K562 (cell line): Measurements from ENCODE around the gene BAIAP2. TPM values are rescaled to one million over a fixed set of nuclear protein-coding genes. Genes with fewer than 3 reads are reported as not detected.
A peak's percentile ranks its signal among the peaks of the same experiment; 100 is the strongest.

ENCODE experiments used
- ATAC-seq: fragments of 200-7000 bp; cut with Tn5 transposase; 3 replicates; pipeline ENCODE4 v1.9.1; 2020; ENCODE audit warnings: moderate library complexity
- BruUV-seq: library from RNA; stranded (reverse); fragments of 400-500 nt; replicated peaks from 2 replicates; lab custom pipeline; 2021; lab: Mats Ljungman, UMichigan
- CTCF ChIA-PET: fragments of 300-600 bp; formaldehyde crosslinking; extraction: SDS; loops from one replicate; lab custom pipeline; 2021; ENCODE audit warnings: low intra/inter-chr PET ratio; lab: Yijun Ruan, JAX
- POLR2A ChIA-PET: fragments of 300-600, 350-650 bp; sonication (Branson Sonifier 250); formaldehyde crosslinking; extraction: SDS; loops from one replicate; lab custom pipeline; 2021; ENCODE audit warnings: antibody characterized with exemption, inconsistent platforms; lab: Yijun Ruan, JAX
- DNase-seq, 4 experiments: peaks; one replicate each; pipeline versions ENCODE4 v3.0.0 to v3.0.0-alpha.2; 2011 to 2018; ENCODE audit warnings: low spot score in 3 of 4, mixed read lengths in 3 of 4; ENCODE audit errors: extremely low read depth in 1 of 4
- FAIRE-seq: peaks from 2 replicates; lab custom pipeline; 2011; peaks lifted over from hg19 to GRCh38; lab: Jason Lieb, UNC
- H2AFZ ChIP-seq: 2 replicates; pipeline ENCODE4 v1.6.0; 2011; ENCODE audit warnings: low read depth, low read length, control low read depth, inconsistent platforms
- H3K27ac ChIP-seq: fragments of 200-600 bp; 3 replicates; pipeline ENCODE4 v1.8.0; 2011; ENCODE audit warnings: low read depth, mild to moderate bottlenecking, control low read depth, inconsistent platforms, low read length, moderate library complexity, mixed read lengths; ENCODE audit errors: extremely low read depth
- H3K27me3 ChIP-seq, 2 experiments: fragments of 300-600 bp in 1 of 2; 2 replicates in 1 of 2; 3 replicates in 1 of 2; pipeline versions ENCODE4 v1.6.0 to v1.8.0; 2011; ENCODE audit warnings: inconsistent platforms in 2 of 2, low read length in 2 of 2, mild to moderate bottlenecking in 1 of 2, mixed read lengths in 1 of 2, moderate library complexity in 1 of 2; ENCODE audit not compliant: control insufficient read depth in 2 of 2, insufficient read depth in 2 of 2
- H3K36me3 ChIP-seq: fragments of 300-600 bp; 3 replicates; pipeline ENCODE4 v1.8.0; 2011; ENCODE audit warnings: mild to moderate bottlenecking, low read length, inconsistent platforms; ENCODE audit not compliant: control insufficient read depth, insufficient read depth
- H3K4me1 ChIP-seq, 2 experiments: fragments of 200-600 bp in 1 of 2; replicated peaks in 1 of 2; 2 replicates in 1 of 2; 3 replicates in 1 of 2; pipeline versions ENCODE4 v1.5.1 to v1.8.0; 2011; ENCODE audit warnings: inconsistent platforms in 2 of 2, low read length in 2 of 2, mild to moderate bottlenecking in 1 of 2, mixed read lengths in 1 of 2, moderate library complexity in 1 of 2; ENCODE audit not compliant: control insufficient read depth in 2 of 2, insufficient read depth in 2 of 2
- H3K4me2 ChIP-seq: 2 replicates; pipeline ENCODE4 v1.6.1; 2011; ENCODE audit warnings: low read length, control low read depth, inconsistent platforms, mixed read lengths; ENCODE audit not compliant: insufficient read depth
- H3K4me3 ChIP-seq: fragments of 200-600 bp; sonication (generic), shearing (Covaris generic); 2 replicates; pipeline ENCODE4 v1.5.1; 2016; ENCODE audit warnings: control low read depth, inconsistent platforms
- H3K79me2 ChIP-seq: fragments of 200-600 bp; 3 replicates; pipeline ENCODE4 v1.8.0; 2011; ENCODE audit warnings: low read length, inconsistent platforms; ENCODE audit not compliant: control insufficient read depth, insufficient read depth
- H3K9ac ChIP-seq, 2 experiments: 2 replicates each; pipeline versions ENCODE4 v1.6.0 to v1.6.1; 2011; ENCODE audit warnings: low read depth in 2 of 2, low read length in 2 of 2, control low read depth in 1 of 2, inconsistent platforms in 1 of 2, mild to moderate bottlenecking in 1 of 2, mixed read lengths in 1 of 2; ENCODE audit not compliant: insufficient read depth in 1 of 2
- H3K9me1 ChIP-seq: one replicate; pipeline ENCODE4 v1.6.0; 2011; ENCODE audit warnings: inconsistent platforms, mild to moderate bottlenecking, low read length, moderate library complexity; ENCODE audit not compliant: control insufficient read depth, insufficient read depth
- H3K9me3 ChIP-seq: replicated peaks from 2 replicates; pipeline ENCODE4 v1.5.1; 2011; ENCODE audit warnings: low read depth, low read length, inconsistent platforms; ENCODE audit not compliant: control insufficient read depth, insufficient read depth
- H4K20me1 ChIP-seq: replicated peaks from 2 replicates; pipeline ENCODE4 v1.6.1; 2011; ENCODE audit warnings: low read length, inconsistent platforms, mixed read lengths; ENCODE audit not compliant: control insufficient read depth, insufficient read depth
- TFAP4 ChIP-seq: sonication (generic); formaldehyde crosslinking; IDR thresholded peaks from 2 replicates; pipeline ENCODE4 v1.8.0; 2022; ENCODE audit warnings: missing genetic modification reagents, mild to moderate bottlenecking, moderate library complexity, borderline replicate concordance
- ZBTB1 ChIP-seq: sonication (generic); formaldehyde crosslinking; IDR thresholded peaks from 2 replicates; pipeline ENCODE4 v1.8.1; 2023; ENCODE audit warnings: missing genetic modification reagents, low read depth, mild to moderate bottlenecking, borderline replicate concordance
- ZNF232 ChIP-seq: sonication (generic); formaldehyde crosslinking; IDR thresholded peaks from 2 replicates; pipeline ENCODE4 v1.8.0; 2022; ENCODE audit warnings: mild to moderate bottlenecking, missing genetic modification reagents
- ZNF766 ChIP-seq: fragments of 200-800 bp; sonication (Bioruptor generic); conservative IDR thresholded peaks from 2 replicates; pipeline ENCODE4 v1.6.1; 2016; ENCODE audit warnings: missing genetic modification characterization, missing compliant biosample characterization
- WGBS: fragments of 100-300 bp; shearing (Covaris generic); methylation state at CpG from one replicate; pipeline ENCODE4 v1.1.6; 2016; ENCODE audit warnings: low coverage, mixed read lengths; ENCODE audit not compliant: insufficient coverage; ENCODE audit errors: missing lambda C conversion rate; 5-methylcytosine and 5-hydroxymethylcytosine counted together
- in situ Hi-C: fragments of 300-500 bp; cut with MboI; formaldehyde crosslinking; loops from 4 replicates; pipeline ENCODE4 v1.15.0; 2018; ENCODE audit warnings: inconsistent platforms, mixed read lengths
- intact Hi-C: fragments of 100-400 bp; cut with micrococcal nuclease; formaldehyde crosslinking; loops from 2 replicates; pipeline ENCODE4 v1.14.2; 2022
- polyA plus RNA-seq, 8 experiments: library from polyadenylated mRNA; depleted of rRNA in 4 of 8; stranded (reverse) in 5 of 8; unstranded in 3 of 8; fragments of >200 nt; fragmentation: Nextera tagmentation in 2 of 8; fragmentation: Illumina TruSeq in 1 of 8; extraction: Ambion mirVana in 2 of 8; extraction: Trizol in 1 of 8; gene quantifications; 2 replicates each; pipeline versions ENCODE4 v1.2.1 to v1.2.3, GENCODE V29; 2011 to 2014; ENCODE audit warnings: inconsistent platforms in 1 of 8, missing spikeins in 1 of 8
- total RNA-seq, 7 experiments: library from RNA; depleted of rRNA in 6 of 7; stranded (reverse); fragments of >200 nt in 6 of 7; fragmentation: Illumina TruSeq in 2 of 7; extraction: Trizol in 2 of 7; gene quantifications; 2 replicates each; pipeline versions ENCODE4 v1.2.1 to v1.2.3, GENCODE V29; 2011 to 2021; ENCODE audit warnings: low replicate concordance in 1 of 7

BAIAP2 gene
- total and polyA plus RNA-seq, 9 of the 15 experiments (the other 6 are each of a cell fraction or from before 2014, with no cell fraction given), result 2.3 to 51.6 (median 18.4) TPM

- peak; percentile 58; the same call in 1 of the 2 replicates for TF ChIP-seq TFAP4 (CRISPR knock-in tag)
Observed at GRCh38 chr17:81048827-81049371, 13.9 kb downstream of the BAIAP2 start (continued).

DNA sequence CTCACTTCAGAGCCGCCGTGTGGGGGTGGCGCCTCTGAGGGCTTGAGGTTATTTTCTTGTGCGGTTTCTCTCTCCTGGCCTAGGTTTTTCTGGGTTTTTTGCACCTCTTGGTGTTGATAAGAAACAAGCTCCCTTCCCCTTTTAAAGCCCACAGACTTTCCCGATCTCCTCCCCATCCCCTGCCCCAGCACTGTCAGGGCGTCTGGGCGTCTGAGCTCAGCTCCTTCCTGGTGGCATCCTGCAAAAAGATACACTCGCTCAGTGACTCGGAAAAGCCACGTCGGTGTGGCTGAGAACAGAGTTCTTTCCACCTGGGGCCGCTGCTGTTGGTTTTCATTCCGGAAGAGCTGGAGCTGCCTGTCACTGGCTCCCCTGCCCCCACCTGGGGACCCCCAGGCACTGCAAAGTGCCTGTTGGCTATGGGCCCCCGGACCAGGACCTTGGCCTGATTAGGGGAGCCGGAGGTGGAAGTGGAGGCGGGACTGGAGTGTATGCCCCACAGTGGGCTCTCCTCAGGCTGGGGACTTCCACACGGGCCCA lies 14.5 kb downstream of the BAIAP2 start:
- no TSS peak for BruUV-seq
- Histone ChIP-seq H3K4me3 (no peak overlapping the region), H3K27ac (no peak overlapping the region), H3K9me3 (no peaks in the 10 kb centered on the region), H4K20me1 (peaks cover 31% of the 10 kb centered on the region), H3K36me3 (peaks cover 4% of the 10 kb centered on the region; the same call in 1 of the 3 replicates), H3K27me3 (no peaks in the 10 kb centered on the region), H3K9ac (peak overlapping the region in 1 of 2 experiments; percentile 82; a peak in 2 of 4 replicates), H3K4me2 (no peak overlapping the region), H3K79me2 (peaks cover 55% of the 10 kb centered on the region), H3K4me1 (peaks cover 16 to 80% of the 10 kb centered on the region in 2 experiments; a peak in 4 of 5 replicates), H3K9me1 (peaks cover 9% of the 10 kb centered on the region), H2AFZ (no peak overlapping the region)
- FAIRE-seq, result peak; percentile 29
- 46% methylated on average over 15 of the region's 17 CpGs for WGBS
- intact Hi-C loops (no loop called here), in situ Hi-C loops (no loop called here)
- TF ChIP-seq TFAP4 (CRISPR knock-in tag) (peak; percentile 13; the same call in 1 of the 2 replicates), ZBTB1 (CRISPR knock-in tag) (peak; percentile 77; the same call in 1 of the 2 replicates), ZNF232 (CRISPR knock-in tag) (no peak), ZNF766 (CRISPR knock-in tag) (0 out of 2 replicates have a peak, but pooled peaks have one; percentile 23)
- ATAC-seq, result peak; percentile 39
- ChIA-PET CTCF (no interaction called here), POLR2A (interaction anchor here (0.6 to 1.1 kb wide), 4 partner anchors 13 to 159 kb away, joined by 3 to 4 read pairs (median 3); partner anchors contain the start of gene BAIAP2)
- peak in 1 of 4 experiments; percentile 22 for DNase-seq
